Neural cell (in vitro differentiated cells): Measurements from ENCODE around the gene MAGI1.

Experiments
- CTCF ChIP-seq: fragments of 450-650 bp; IDR thresholded peaks from 2 replicates; pipeline ENCODE4 v1.5.1; 2014; ENCODE audit warnings: antibody characterized with exemption, mild to moderate bottlenecking, moderate library complexity; ENCODE audit not compliant: poor library complexity, severe bottlenecking
- EZH2 ChIP-seq: fragments of 200-600, 300-800 bp; shearing (Covaris generic), sonication (generic); IDR thresholded peaks from 2 replicates; pipeline ENCODE4 v1.6.1; 2014; ENCODE audit warnings: antibody characterized with exemption, low read length, borderline replicate concordance, mild to moderate bottlenecking; ENCODE audit not compliant: insufficient read depth, poor library complexity, severe bottlenecking
- POLR2AphosphoS5 ChIP-seq: IDR thresholded peaks from 2 replicates; pipeline ENCODE4 v1.6.1; 2012
- SMC3 ChIP-seq: fragments of 450-650 bp; conservative IDR thresholded peaks from 2 replicates; pipeline ENCODE4 v1.6.1; 2014; ENCODE audit warnings: antibody characterized with exemption, mild to moderate bottlenecking, moderate library complexity; ENCODE audit not compliant: poor library complexity
- TAF1 ChIP-seq: IDR thresholded peaks from 2 replicates; pipeline ENCODE4 v1.6.1; 2012; ENCODE audit warnings: low read depth

GRCh38 chr3:66039590-66039887 is 821 bp upstream of the MAGI1 start:
- TF ChIP-seq CTCF: no peak
- TF ChIP-seq POLR2AphosphoS5: no peak
- TF ChIP-seq EZH2: no peak
- no peak for TF ChIP-seq TAF1
- no peak for TF ChIP-seq SMC3
